Measurements from ENCODE around the gene SCARF2. TPM values are rescaled to one million over a fixed set of nuclear protein-coding genes. Genes with fewer than 3 reads are reported as not detected.
"Not testable (repeated sequence)": the region's sequence is repeated elsewhere in the genome, so short reads cannot be mapped to it uniquely, and the experiment has no call there.

The SCARF2 gene
- total RNA-seq, 3 donors from 2014 or later (not counting 1 experiment from before 2014, with no cell fraction given): 1.8 to 3.5 (median 2.9) TPM

- H3K4me1 Mint-ChIP-seq: no peaks in the 10 kb centered on the region
- intact Hi-C loops (cut with micrococcal nuclease): no loop called here
- no peak for TF ChIP-seq CTCF (IDR thresholded peaks at IDR 0.05)
- H3K9me3 ChIP-seq (ENCODE audit: control insufficient read depth, insufficient read depth, low read length): no peaks in the 10 kb centered on the region
- H3K27ac Mint-ChIP-seq: no peak overlapping the region
- no peaks in the 10 kb centered on the region for H3K9me3 Mint-ChIP-seq
- WGBS (ENCODE audit: insufficient coverage): 56% methylated on average over 1 of the region's 1 CpG
- peaks cover 2% of the 10 kb centered on the region for H3K27me3 ChIP-seq (ENCODE audit: control insufficient read depth, insufficient read depth, low read length)
- H3K4me3 ChIP-seq (ENCODE audit: low read length): no peak overlapping the region
- no peaks in the 10 kb centered on the region for H3K4me1 ChIP-seq (ENCODE audit: control insufficient read depth, insufficient read depth, low read length)
- peaks cover 0 to 6% of the 10 kb centered on the region in 2 donors for H3K27me3 Mint-ChIP-seq (ENCODE audit: low read depth in 2 of 2)
- no peak overlapping the region for H3K27ac ChIP-seq (ENCODE audit: low read length)
- ATAC-seq (no peak), DNase-seq (no peak)
- H3K36me3 Mint-ChIP-seq: no peaks in the 10 kb centered on the region
- no peaks in the 10 kb centered on the region for H3K36me3 ChIP-seq (ENCODE audit: control insufficient read depth, insufficient read depth, low read length)
- H3K4me3 Mint-ChIP-seq: no peak overlapping the region
Measured at GRCh38 chr22:20380486-20380885, 57.1 kb downstream of the SCARF2 start.

- H3K27me3 ChIP-seq (ENCODE audit: control insufficient read depth, insufficient read depth, low read length); H3K4me1 ChIP-seq (ENCODE audit: control insufficient read depth, insufficient read depth, low read length); H3K27me3 Mint-ChIP-seq (ENCODE audit: low read depth in 2 of 2); H3K36me3 Mint-ChIP-seq; H3K9me3 Mint-ChIP-seq; H3K4me3 Mint-ChIP-seq; ATAC-seq; H3K4me3 ChIP-seq (ENCODE audit: low read length); DNase-seq; H3K4me1 Mint-ChIP-seq; H3K27ac Mint-ChIP-seq; intact Hi-C loops (cut with micrococcal nuclease); H3K36me3 ChIP-seq (ENCODE audit: control insufficient read depth, insufficient read depth, low read length); H3K9me3 ChIP-seq (ENCODE audit: control insufficient read depth, insufficient read depth, low read length); H3K27ac ChIP-seq (ENCODE audit: low read length): not testable (repeated sequence)
- WGBS (ENCODE audit: insufficient coverage): 89% methylated on average over 5 of the region's 5 CpGs
Measured at GRCh38 chr22:20378684-20379083, 58.9 kb downstream of the SCARF2 start.

- H3K27ac Mint-ChIP-seq: no peak overlapping the region
- Histone ChIP-seq H3K4me1 (ENCODE audit: control insufficient read depth, insufficient read depth, low read length) (no peaks in the 10 kb centered on the region), H3K36me3 (ENCODE audit: control insufficient read depth, insufficient read depth, low read length) (no peaks in the 10 kb centered on the region), H3K27me3 (ENCODE audit: control insufficient read depth, insufficient read depth, low read length) (no peaks in the 10 kb centered on the region), H3K4me3 (ENCODE audit: low read length) (no peak overlapping the region), H3K27ac (ENCODE audit: low read length) (no peak overlapping the region), H3K9me3 (ENCODE audit: control insufficient read depth, insufficient read depth, low read length) (no peaks in the 10 kb centered on the region)
- ATAC-seq (no peak), DNase-seq (no peak)
- H3K4me1 Mint-ChIP-seq: no peaks in the 10 kb centered on the region
- no peak for TF ChIP-seq CTCF (IDR thresholded peaks at IDR 0.05)
- WGBS (ENCODE audit: insufficient coverage): 88% methylated on average over 4 of the region's 4 CpGs
- H3K9me3 Mint-ChIP-seq: no peaks in the 10 kb centered on the region
- H3K27me3 Mint-ChIP-seq (ENCODE audit: low read depth in 2 of 2): no peaks in the 10 kb centered on the region
- H3K36me3 Mint-ChIP-seq: no peaks in the 10 kb centered on the region
- H3K4me3 Mint-ChIP-seq: no peak overlapping the region
- intact Hi-C loops (cut with micrococcal nuclease): no loop called here
Measured at GRCh38 chr22:20378110-20378509, 59.5 kb downstream of the SCARF2 start.

- H3K4me1 Mint-ChIP-seq; H3K36me3 Mint-ChIP-seq; H3K4me3 ChIP-seq (ENCODE audit: low read length); H3K27ac ChIP-seq (ENCODE audit: low read length); H3K36me3 ChIP-seq (ENCODE audit: control insufficient read depth, insufficient read depth, low read length); intact Hi-C loops (cut with micrococcal nuclease); H3K27me3 Mint-ChIP-seq (ENCODE audit: low read depth in 2 of 2); H3K4me1 ChIP-seq (ENCODE audit: control insufficient read depth, insufficient read depth, low read length); H3K4me3 Mint-ChIP-seq; H3K27me3 ChIP-seq (ENCODE audit: control insufficient read depth, insufficient read depth, low read length); H3K9me3 ChIP-seq (ENCODE audit: control insufficient read depth, insufficient read depth, low read length); H3K27ac Mint-ChIP-seq; H3K9me3 Mint-ChIP-seq; DNase-seq; ATAC-seq: not testable (repeated sequence)
- 90% methylated on average over 9 of the region's 11 CpGs for WGBS (ENCODE audit: insufficient coverage)
Measured at GRCh38 chr22:20376983-20377382, 60.6 kb downstream of the SCARF2 start.

GRCh38 chr22:20376281-20376680 lies 61.3 kb downstream of the SCARF2 start:
- H3K36me3 Mint-ChIP-seq; H3K4me3 Mint-ChIP-seq; H3K9me3 Mint-ChIP-seq; H3K27ac ChIP-seq (ENCODE audit: low read length); H3K27ac Mint-ChIP-seq; H3K27me3 ChIP-seq (ENCODE audit: control insufficient read depth, insufficient read depth, low read length); H3K36me3 ChIP-seq (ENCODE audit: control insufficient read depth, insufficient read depth, low read length); H3K4me1 ChIP-seq (ENCODE audit: control insufficient read depth, insufficient read depth, low read length); H3K4me1 Mint-ChIP-seq; intact Hi-C loops (cut with micrococcal nuclease); H3K4me3 ChIP-seq (ENCODE audit: low read length); DNase-seq; H3K27me3 Mint-ChIP-seq (ENCODE audit: low read depth in 2 of 2); H3K9me3 ChIP-seq (ENCODE audit: control insufficient read depth, insufficient read depth, low read length); ATAC-seq: not testable (repeated sequence)
- 95% methylated on average over 7 of the region's 8 CpGs for WGBS (ENCODE audit: insufficient coverage)

Other genes starting within 250 kb of the SCARF2 start
- gene RTN4R, start 169.5 kb downstream of the SCARF2 start, total RNA-seq: 1 to 10 TPM; 1.2 to 2.9 (median 1.6) TPM
- 10 to 100 TPM; 20.3 to 34.3 (median 33.0) TPM for gene DGCR6L, start 117.8 kb downstream of the SCARF2 start, total RNA-seq
- gene ZNF74, start 43.7 kb downstream of the SCARF2 start, total RNA-seq: 10 to 100 TPM in 2 of 3 donors, 1 to 10 TPM in 1; 7.7 to 18.2 (median 10.4) TPM
- gene KLHL22, start 58.0 kb upstream of the SCARF2 start, total RNA-seq: 10 to 100 TPM; 26.5 to 53.0 (median 31.0) TPM
- 100 to 1,000 TPM; 269 to 291 (median 270) TPM for gene MED15, start 69.8 kb upstream of the SCARF2 start, total RNA-seq